SK-N-MC (cell line): ENCODE data around the gene CTNNA1.
A peak's percentile ranks its signal among the peaks of the same experiment; 100 is the strongest.

ENCODE experiments used
- DNase-seq: peaks from one replicate; pipeline ENCODE4 v3.0.0-alpha.2; 2011; ENCODE audit warnings: low read depth, low spot score
- H3K27ac ChIP-seq: fragments of 200-600 bp; sonication (generic); 2 replicates; pipeline ENCODE4 v1.5.1; 2016; ENCODE audit warnings: mixed run types
- H3K36me3 ChIP-seq: fragments of 200-600 bp; sonication (generic); 2 replicates; pipeline ENCODE4 v1.6.1; 2017; ENCODE audit warnings: antibody characterized with exemption, low read length, mixed read lengths; ENCODE audit not compliant: insufficient read depth
- H3K4me3 ChIP-seq: fragments of 200-600 bp; sonication (generic); 2 replicates; pipeline ENCODE4 v1.5.1; 2016
- H3K9ac ChIP-seq: fragments of 200-600 bp; sonication (generic); 2 replicates; pipeline ENCODE4 v1.8.0; 2017; ENCODE audit warnings: mixed run types, mixed read lengths; ENCODE audit not compliant: insufficient read length
- H3K9me3 ChIP-seq: fragments of 200-600 bp; sonication (generic); 2 replicates; pipeline ENCODE4 v1.6.1; 2017; ENCODE audit warnings: low read depth, mild to moderate bottlenecking, antibody characterized with exemption, low read length, moderate library complexity, mixed read lengths
- EZH2 ChIP-seq: fragments of 200-600 bp; sonication (generic); IDR thresholded peaks from one replicate; pipeline ENCODE4 v1.6.1; 2017; ENCODE audit warnings: antibody characterized with exemption
- FOXP2 ChIP-seq: optimal IDR thresholded peaks from 2 replicates; pipeline ENCODE3; 2011; ENCODE audit warnings: mild to moderate bottlenecking, moderate library complexity; ENCODE audit not compliant: insufficient read depth; ENCODE audit errors: extremely low read length, control extremely low read depth
- POLR2AphosphoS5 ChIP-seq: IDR thresholded peaks from 2 replicates; pipeline ENCODE4 v1.6.1; 2012; ENCODE audit warnings: mild to moderate bottlenecking, low read depth, low read length, borderline replicate concordance

CTNNA1 gene

DNA sequence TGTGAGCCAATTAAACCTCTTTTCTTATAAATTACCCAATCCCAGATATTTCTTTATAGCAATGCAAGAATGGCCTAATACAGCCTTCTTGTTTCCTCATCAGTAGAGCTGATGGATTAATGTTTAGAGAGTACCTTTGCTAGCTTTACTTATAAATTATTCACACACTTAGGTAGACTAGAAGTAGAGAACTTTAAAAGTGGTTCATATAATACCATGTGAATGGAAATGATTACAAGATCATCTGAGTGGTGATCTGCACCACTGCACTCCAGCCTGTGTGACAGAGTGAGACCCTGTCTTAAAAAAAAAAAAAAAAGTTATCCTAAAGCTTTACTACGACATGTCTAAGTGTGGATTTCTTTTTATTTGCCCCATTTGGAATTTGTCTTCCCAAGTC, 145.1 kb downstream of the CTNNA1 start:
- no peak for TF ChIP-seq EZH2
- no peak for TF ChIP-seq FOXP2
- TF ChIP-seq POLR2AphosphoS5 = no peak
- no peak for DNase-seq
- Histone ChIP-seq H3K9me3 (no peaks in the 10 kb centered on the region), H3K9ac (no peak overlapping the region), H3K27ac (no peak overlapping the region), H3K4me3 (no peak overlapping the region), H3K36me3 (peaks cover 23% of the 10 kb centered on the region)

DNA sequence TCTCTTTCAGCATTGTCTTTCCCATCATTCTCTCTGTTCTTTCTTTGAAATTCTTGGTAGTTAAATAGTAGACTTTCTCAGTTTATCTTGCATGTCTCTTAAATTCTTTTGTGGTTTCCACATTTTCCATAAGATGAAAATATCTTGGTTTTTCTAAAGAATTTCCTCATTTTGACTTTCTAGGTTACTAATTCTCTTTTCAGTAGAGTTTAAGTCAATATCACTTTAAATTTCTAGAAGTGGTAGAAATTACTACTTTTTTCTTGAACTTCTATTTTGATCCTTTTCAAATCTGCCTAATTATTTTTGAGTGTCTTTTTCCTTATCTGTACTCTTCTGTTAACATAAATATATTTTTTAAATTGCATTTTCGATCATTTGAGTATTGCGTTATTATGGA, 145.5 kb downstream of the CTNNA1 start:
- no peak for DNase-seq

DNA sequence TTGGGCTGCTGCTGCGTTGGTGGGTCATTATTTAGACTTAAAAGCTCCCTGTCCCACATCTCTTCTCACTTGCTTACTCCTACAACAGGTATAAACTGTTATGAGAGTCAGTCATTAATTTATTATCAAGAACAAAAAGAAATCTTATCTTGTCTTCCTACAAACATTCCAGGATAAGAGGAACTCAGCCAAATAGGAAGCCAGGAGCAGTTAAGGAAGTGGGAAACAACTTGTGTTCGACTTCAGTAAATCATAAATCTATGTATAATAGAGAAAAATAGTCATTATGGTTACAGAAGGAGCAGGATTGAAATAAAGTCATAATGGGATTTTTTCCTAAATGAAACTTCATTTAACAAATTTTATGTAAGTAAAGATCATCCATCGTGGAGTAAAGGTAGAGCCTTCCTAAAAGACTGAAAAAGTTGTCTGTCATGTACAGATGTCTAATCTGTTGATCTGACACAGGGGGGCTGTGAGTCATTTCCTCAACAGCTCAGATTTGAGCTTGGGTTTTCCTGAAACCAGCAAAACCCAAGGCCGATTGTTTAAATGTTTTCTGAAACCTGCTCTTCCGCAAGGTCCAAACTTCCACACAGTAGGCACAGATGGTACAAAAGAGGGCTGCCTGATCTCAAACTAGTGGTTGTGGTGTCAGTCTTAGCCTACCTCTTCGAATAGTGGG, 147.2 kb downstream of the CTNNA1 start:
- H3K27ac ChIP-seq = peak overlapping the region; percentile 25; the same call in 1 of the 2 replicates
- no peak overlapping the region for H3K4me3 ChIP-seq
- H3K36me3 ChIP-seq = peaks cover 41% of the 10 kb centered on the region
- no peak for DNase-seq
- H3K9me3 ChIP-seq = no peaks in the 10 kb centered on the region
- TF ChIP-seq POLR2AphosphoS5 (no peak), EZH2 (no peak), FOXP2 (no peak)
- no peak overlapping the region for H3K9ac ChIP-seq

More for the DNA sequence above, 145.5 kb downstream of the CTNNA1 start:
- H3K4me3 ChIP-seq = no peak overlapping the region
- peaks cover 27% of the 10 kb centered on the region for H3K36me3 ChIP-seq
- no peak for TF ChIP-seq POLR2AphosphoS5
- no peak for TF ChIP-seq EZH2
- no peak for TF ChIP-seq FOXP2
- H3K9me3 ChIP-seq = no peaks in the 10 kb centered on the region
- H3K9ac ChIP-seq = no peak overlapping the region
- H3K27ac ChIP-seq = no peak overlapping the region

DNA sequence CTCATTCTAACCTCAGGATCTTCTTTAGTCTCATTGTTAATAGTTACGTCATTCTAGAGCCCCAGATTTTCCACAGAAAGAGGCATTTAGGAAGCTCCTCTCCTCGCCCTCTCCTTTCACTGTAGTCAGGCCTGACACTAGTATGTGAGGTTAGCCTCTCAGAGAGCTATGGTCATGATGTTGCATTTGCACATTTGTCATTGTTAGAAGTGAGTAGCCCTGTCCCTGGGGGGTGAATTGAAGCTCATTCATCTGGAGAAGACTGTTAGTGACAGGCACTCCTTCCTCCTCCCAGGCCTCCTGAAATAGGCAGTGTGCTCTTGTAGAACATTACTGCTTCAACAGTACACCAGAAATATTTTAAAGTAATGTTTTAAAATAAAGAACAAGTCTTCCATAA, 148.5 kb downstream of the CTNNA1 start:
- TF ChIP-seq POLR2AphosphoS5 (no peak), EZH2 (no peak), FOXP2 (no peak)
- H3K9me3 ChIP-seq = no peaks in the 10 kb centered on the region
- no peak overlapping the region for H3K4me3 ChIP-seq
- H3K36me3 ChIP-seq = peaks cover 52% of the 10 kb centered on the region
- no peak overlapping the region for H3K9ac ChIP-seq
- no peak overlapping the region for H3K27ac ChIP-seq
- no peak for DNase-seq

DNA sequence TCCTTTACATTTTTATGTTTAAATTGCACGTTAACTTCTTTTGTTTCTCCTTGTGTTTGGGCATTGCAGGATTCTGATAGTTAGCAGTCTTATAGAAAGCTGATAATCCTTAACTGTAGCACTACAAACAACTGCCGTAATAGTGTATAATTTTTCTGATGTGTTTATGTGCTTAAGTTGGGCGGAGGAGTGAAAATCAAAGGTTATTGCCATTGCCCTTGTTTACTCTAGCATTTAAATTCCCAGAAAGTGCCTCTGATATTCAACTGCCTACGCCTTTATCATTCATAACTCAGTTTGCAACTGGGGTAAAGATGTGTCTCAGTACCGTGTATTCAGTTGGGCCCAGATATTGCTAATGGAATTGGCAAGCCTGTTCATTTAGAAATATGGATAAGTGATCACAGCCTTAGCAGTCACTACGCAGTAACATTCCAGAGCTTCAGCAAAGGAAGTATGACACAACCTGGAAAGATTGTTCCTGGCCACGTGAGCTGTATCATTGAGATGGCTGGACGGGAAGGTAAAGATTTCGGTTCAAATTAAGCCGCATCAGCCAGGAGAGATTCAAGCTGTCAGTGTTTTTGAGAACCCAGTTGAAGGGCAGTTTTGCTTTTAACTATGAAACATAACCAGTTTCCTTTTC, 150.0 kb downstream of the CTNNA1 start:
- no peak for DNase-seq
- H3K36me3 ChIP-seq = peaks cover 48% of the 10 kb centered on the region
- H3K9me3 ChIP-seq = no peaks in the 10 kb centered on the region
- no peak overlapping the region for H3K27ac ChIP-seq
- H3K4me3 ChIP-seq = no peak overlapping the region
- no peak overlapping the region for H3K9ac ChIP-seq
- TF ChIP-seq EZH2 (no peak), POLR2AphosphoS5 (no peak), FOXP2 (no peak)

DNA sequence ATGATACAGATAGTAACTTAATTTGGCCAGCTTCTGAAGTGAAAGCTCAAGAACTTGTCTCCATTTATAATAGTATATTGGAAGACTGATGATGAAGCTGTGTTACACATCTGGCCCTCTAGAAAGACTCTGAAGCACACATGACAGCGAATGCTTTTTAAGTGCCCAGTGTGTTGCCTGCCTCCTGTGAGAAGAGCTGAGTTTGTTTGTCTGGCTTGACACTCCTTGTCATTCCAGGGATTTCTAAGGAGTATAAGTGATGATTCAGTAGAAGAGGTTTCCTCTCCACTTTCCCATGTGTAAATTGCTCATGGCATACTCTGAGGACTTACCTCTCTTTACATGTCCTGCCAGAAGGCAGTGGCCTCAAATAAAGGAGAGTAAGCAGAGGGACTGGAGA, 152.3 kb downstream of the CTNNA1 start:
- no peak for DNase-seq
- Histone ChIP-seq H3K4me3 (no peak overlapping the region), H3K36me3 (peaks cover 50% of the 10 kb centered on the region), H3K9me3 (no peaks in the 10 kb centered on the region), H3K27ac (no peak overlapping the region), H3K9ac (no peak overlapping the region)
- TF ChIP-seq FOXP2 = no peak
- no peak for TF ChIP-seq EZH2
- no peak for TF ChIP-seq POLR2AphosphoS5

DNA sequence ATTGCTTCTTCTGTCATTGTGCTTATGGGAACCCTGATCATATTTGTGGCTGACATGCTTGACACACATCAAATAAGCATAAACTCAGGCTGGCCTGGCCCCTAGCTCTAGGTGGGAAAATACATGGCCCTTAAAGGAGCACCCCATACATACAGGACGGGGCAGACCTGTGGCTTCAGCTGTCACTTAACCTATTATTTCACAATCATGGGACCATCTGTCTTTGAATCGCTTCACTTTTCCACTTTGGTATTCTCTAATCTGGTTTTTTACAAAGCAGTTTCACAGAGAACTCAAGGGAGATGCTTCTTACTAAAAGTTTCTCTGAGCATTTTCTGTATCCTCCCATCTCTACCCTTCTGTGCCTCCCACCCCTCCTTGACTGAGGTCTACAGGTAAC, 156.5 kb downstream of the CTNNA1 start:
- Histone ChIP-seq H3K4me3 (no peak overlapping the region), H3K36me3 (peaks cover 39% of the 10 kb centered on the region), H3K27ac (no peak overlapping the region), H3K9me3 (no peaks in the 10 kb centered on the region), H3K9ac (no peak overlapping the region)
- TF ChIP-seq POLR2AphosphoS5 = no peak
- no peak for TF ChIP-seq EZH2
- TF ChIP-seq FOXP2 = no peak
- no peak for DNase-seq

DNA sequence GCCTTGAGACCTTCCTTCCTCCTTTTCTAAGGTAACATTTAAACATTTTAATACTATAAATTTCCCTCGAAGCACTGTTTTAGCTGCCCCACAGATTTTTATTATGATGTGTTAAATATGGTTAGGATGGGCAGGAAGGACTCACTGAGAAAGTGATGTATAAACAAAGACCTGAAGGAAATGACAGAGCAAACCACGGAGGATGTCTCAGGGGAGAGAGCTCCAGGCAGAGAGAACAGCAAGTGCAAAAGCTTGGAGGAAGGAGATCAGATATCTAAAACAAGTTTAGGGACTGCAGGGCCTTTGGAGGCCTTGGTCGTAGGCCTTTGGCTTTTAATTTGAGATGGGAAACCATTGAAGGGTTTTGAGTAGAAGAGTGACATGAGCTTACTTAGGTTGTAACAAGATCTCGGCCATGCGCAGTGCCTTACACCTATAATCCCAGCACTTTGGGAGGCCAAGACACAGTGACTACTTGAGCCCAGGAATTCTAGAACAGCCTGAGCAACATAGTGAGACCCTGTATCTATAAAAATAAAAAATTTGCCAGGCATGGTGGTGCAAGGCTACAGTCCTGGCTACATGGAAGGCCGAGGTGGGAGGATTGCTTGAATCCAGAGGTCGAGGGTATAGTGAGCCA, 157.4 kb downstream of the CTNNA1 start:
- Histone ChIP-seq H3K36me3 (peaks cover 31% of the 10 kb centered on the region), H3K27ac (no peak overlapping the region), H3K9me3 (no peaks in the 10 kb centered on the region), H3K9ac (no peak overlapping the region), H3K4me3 (no peak overlapping the region)
- DNase-seq = no peak
- TF ChIP-seq FOXP2 (no peak), EZH2 (no peak), POLR2AphosphoS5 (no peak)

DNA sequence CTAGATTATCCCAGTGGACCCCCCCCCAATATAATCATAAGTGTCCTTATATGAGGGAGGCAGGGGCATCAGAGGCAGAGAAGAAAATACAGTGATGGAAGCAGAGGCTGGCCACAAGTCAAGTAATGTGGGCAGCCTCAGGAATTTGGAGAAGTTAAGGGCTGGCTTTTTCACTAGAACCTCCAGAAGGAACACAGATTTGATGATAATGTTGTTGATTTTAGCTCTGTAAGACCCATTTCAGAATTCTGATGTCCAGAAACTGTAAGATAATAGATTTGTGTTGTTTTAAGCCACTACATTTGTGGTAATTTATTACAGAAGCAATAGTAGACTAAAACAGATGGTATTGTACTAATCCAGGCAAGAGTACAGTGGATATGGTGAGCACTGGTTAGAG, 158.2 kb downstream of the CTNNA1 start:
- DNase-seq = no peak
- H3K9ac ChIP-seq = no peak overlapping the region
- H3K4me3 ChIP-seq = no peak overlapping the region
- H3K36me3 ChIP-seq = peaks cover 25% of the 10 kb centered on the region
- no peak overlapping the region for H3K27ac ChIP-seq
- no peaks in the 10 kb centered on the region for H3K9me3 ChIP-seq
- TF ChIP-seq FOXP2 (no peak), POLR2AphosphoS5 (no peak), EZH2 (no peak)
